Suprapubic skin (tissue), 4 donors: ENCODE measurements around the gene CMYA5. TPM values are rescaled to one million over a fixed set of nuclear protein-coding genes. Genes with fewer than 3 reads are reported as not detected.

ENCODE experiments used
- DNase-seq, 2 donors: peaks; one replicate each; pipeline ENCODE4 v3.0.0-alpha.2; 2019; ENCODE audit warnings: low spot score in 2 of 2
- H3K27ac ChIP-seq: fragments of 200-600 bp; sonication (generic); one replicate; pipeline ENCODE4 v1.5.1; 2019
- H3K27me3 ChIP-seq: fragments of 200-600 bp; sonication (generic); one replicate; pipeline ENCODE4 v1.5.1; 2019
- H3K36me3 ChIP-seq: fragments of 200-600 bp; sonication (generic); one replicate; pipeline ENCODE4 v1.5.1; 2019
- H3K4me1 ChIP-seq: fragments of 200-600 bp; sonication (generic); one replicate; pipeline ENCODE4 v1.5.1; 2019
- H3K4me3 ChIP-seq: fragments of 200-600 bp; sonication (generic); one replicate; pipeline ENCODE4 v1.5.1; 2019; ENCODE audit warnings: mild to moderate bottlenecking
- H3K9me3 ChIP-seq: fragments of 200-600 bp; sonication (generic); one replicate; pipeline ENCODE4 v1.5.1; 2019
- CTCF ChIP-seq, 2 donors: fragments of 200-600 bp in 1 of 2; fragments of 450-650 bp in 1 of 2; sonication (generic) in 1 of 2; IDR thresholded peaks; one replicate each; pipeline ENCODE4 v1.5.1; 2016 to 2019; ENCODE audit warnings: antibody characterized with exemption in 2 of 2, mild to moderate bottlenecking in 1 of 2, moderate library complexity in 1 of 2
- EP300 ChIP-seq: sonication (generic); formaldehyde crosslinking; IDR thresholded peaks from one replicate; pipeline ENCODE4 v1.6.1; 2017; ENCODE audit warnings: antibody characterized with exemption
- POLR2A ChIP-seq, 2 donors: fragments of 450-650 bp; IDR thresholded peaks; one replicate each; pipeline ENCODE4 v1.6.1; 2017; ENCODE audit warnings: antibody characterized with exemption in 2 of 2, mild to moderate bottlenecking in 2 of 2, moderate library complexity in 2 of 2
- POLR2AphosphoS5 ChIP-seq, 3 donors: sonication (generic); formaldehyde crosslinking; IDR thresholded peaks; one replicate each; pipeline ENCODE4 v1.6.1; 2017; ENCODE audit warnings: antibody characterized with exemption in 3 of 3
- WGBS: methylation state at CpG from one replicate; pipeline ENCODE4 v1.1.5; 2018; 5-methylcytosine and 5-hydroxymethylcytosine counted together
- total RNA-seq, 4 donors: library from RNA; depleted of rRNA; stranded (reverse); fragments of >200 nt; gene quantifications; one replicate each; pipeline ENCODE4 v1.1.0, GENCODE V29; 2016

CMYA5 gene
- total RNA-seq, 4 donors from 2014 or later, result 8.1 to 24.9 (median 10.4) TPM

GRCh38 chr5:79793722-79794121, 104.1 kb downstream of the CMYA5 start:
- H3K4me1 ChIP-seq, result peaks cover 4% of the 10 kb centered on the region
- peaks cover 4% of the 10 kb centered on the region for H3K36me3 ChIP-seq
- H3K27ac ChIP-seq, result no peak overlapping the region
- TF ChIP-seq POLR2A (IDR thresholded peaks at IDR 0.05) (no peak), POLR2AphosphoS5 (IDR thresholded peaks at IDR 0.05) (no peak)
- no peaks in the 10 kb centered on the region for H3K9me3 ChIP-seq
- no peaks in the 10 kb centered on the region for H3K27me3 ChIP-seq
- no peak overlapping the region for H3K4me3 ChIP-seq
- no peak for DNase-seq

GRCh38 chr5:79794347-79794746, 104.7 kb downstream of the CMYA5 start:
- no peaks in the 10 kb centered on the region for H3K27me3 ChIP-seq
- peaks cover 4% of the 10 kb centered on the region for H3K4me1 ChIP-seq
- 97% methylated on average over 3 of the region's 3 CpGs for WGBS
- no peaks in the 10 kb centered on the region for H3K9me3 ChIP-seq
- no peak for DNase-seq
- H3K36me3 ChIP-seq, result peaks cover 4% of the 10 kb centered on the region
- H3K4me3 ChIP-seq, result no peak overlapping the region
- TF ChIP-seq CTCF (IDR thresholded peaks at IDR 0.05), result no peak
- no peak overlapping the region for H3K27ac ChIP-seq

- TF ChIP-seq CTCF (IDR thresholded peaks at IDR 0.05) (no peak), POLR2AphosphoS5 (IDR thresholded peaks at IDR 0.05) (no peak), EP300 (no peak)
- WGBS, result 64% methylated on average over 8 of the region's 8 CpGs
- peaks cover 4% of the 10 kb centered on the region for H3K4me1 ChIP-seq
- peaks cover 4% of the 10 kb centered on the region for H3K36me3 ChIP-seq
- H3K27ac ChIP-seq, result no peak overlapping the region
- H3K9me3 ChIP-seq, result no peaks in the 10 kb centered on the region
- no peaks in the 10 kb centered on the region for H3K27me3 ChIP-seq
- no peak overlapping the region for H3K4me3 ChIP-seq
- DNase-seq, result no peak
Observed at GRCh38 chr5:79795764-79796398, 106.2 kb downstream of the CMYA5 start.

GRCh38 chr5:79798893-79799590, 109.4 kb downstream of the CMYA5 start:
- 85% methylated on average over 7 of the region's 7 CpGs for WGBS
- H3K4me1 ChIP-seq, result peaks cover 4% of the 10 kb centered on the region
- TF ChIP-seq CTCF (IDR thresholded peaks at IDR 0.05) (no peak), POLR2AphosphoS5 (IDR thresholded peaks at IDR 0.05) (no peak), EP300 (no peak), POLR2A (IDR thresholded peaks at IDR 0.05) (no peak)
- H3K27ac ChIP-seq, result no peak overlapping the region
- H3K27me3 ChIP-seq, result no peaks in the 10 kb centered on the region
- H3K9me3 ChIP-seq, result no peaks in the 10 kb centered on the region
- no peak for DNase-seq
- no peak overlapping the region for H3K4me3 ChIP-seq
- H3K36me3 ChIP-seq, result no peaks in the 10 kb centered on the region

- Histone ChIP-seq H3K27ac (no peak overlapping the region), H3K9me3 (no peaks in the 10 kb centered on the region), H3K27me3 (no peaks in the 10 kb centered on the region), H3K4me1 (no peaks in the 10 kb centered on the region), H3K36me3 (no peaks in the 10 kb centered on the region), H3K4me3 (no peak overlapping the region)
- no peak for TF ChIP-seq POLR2AphosphoS5 (IDR thresholded peaks at IDR 0.05)
- TF ChIP-seq POLR2A (IDR thresholded peaks at IDR 0.05), result no peak
- no peak for TF ChIP-seq EP300
- TF ChIP-seq CTCF (IDR thresholded peaks at IDR 0.05), result no peak
- WGBS, result 92% methylated on average over 8 of the region's 8 CpGs
- DNase-seq, result no peak
Observed at GRCh38 chr5:79800979-79801827, 111.6 kb downstream of the CMYA5 start.
